Measurements from ENCODE around the gene ZNF385B.

Gene ZNF385B

DNA sequence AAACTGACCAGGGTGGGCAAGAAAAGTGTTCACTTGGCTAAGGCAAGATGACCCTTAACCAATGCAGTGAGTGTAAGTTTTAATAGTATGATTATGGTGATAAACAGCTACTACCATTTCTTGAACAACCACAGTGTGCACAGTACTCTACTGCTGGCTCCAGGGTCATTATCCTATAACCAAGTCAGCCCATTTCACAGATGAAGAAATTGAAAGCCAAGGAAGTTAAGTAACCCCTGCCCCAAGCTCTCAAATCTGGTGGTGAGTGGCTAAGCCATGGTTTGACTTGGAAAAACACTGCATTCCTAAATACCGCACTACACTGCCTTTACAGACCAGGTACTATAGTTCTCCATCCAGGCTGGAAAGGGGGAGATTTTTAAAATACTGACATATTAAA, 5.7 kb downstream of the ZNF385B start:
- TF ChIP-seq, protein P1, sequence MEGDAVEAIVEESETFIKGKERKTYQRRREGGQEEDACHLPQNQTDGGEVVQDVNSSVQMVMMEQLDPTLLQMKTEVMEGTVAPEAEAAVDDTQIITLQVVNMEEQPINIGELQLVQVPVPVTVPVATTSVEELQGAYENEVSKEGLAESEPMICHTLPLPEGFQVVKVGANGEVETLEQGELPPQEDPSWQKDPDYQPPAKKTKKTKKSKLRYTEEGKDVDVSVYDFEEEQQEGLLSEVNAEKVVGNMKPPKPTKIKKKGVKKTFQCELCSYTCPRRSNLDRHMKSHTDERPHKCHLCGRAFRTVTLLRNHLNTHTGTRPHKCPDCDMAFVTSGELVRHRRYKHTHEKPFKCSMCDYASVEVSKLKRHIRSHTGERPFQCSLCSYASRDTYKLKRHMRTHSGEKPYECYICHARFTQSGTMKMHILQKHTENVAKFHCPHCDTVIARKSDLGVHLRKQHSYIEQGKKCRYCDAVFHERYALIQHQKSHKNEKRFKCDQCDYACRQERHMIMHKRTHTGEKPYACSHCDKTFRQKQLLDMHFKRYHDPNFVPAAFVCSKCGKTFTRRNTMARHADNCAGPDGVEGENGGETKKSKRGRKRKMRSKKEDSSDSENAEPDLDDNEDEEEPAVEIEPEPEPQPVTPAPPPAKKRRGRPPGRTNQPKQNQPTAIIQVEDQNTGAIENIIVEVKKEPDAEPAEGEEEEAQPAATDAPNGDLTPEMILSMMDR (IDR thresholded peaks at IDR 0.05; ENCODE audit: low read depth, low read length), result no peak
- DNase-seq (ENCODE audit: extremely low read depth, low read depth), result no peak

DNA sequence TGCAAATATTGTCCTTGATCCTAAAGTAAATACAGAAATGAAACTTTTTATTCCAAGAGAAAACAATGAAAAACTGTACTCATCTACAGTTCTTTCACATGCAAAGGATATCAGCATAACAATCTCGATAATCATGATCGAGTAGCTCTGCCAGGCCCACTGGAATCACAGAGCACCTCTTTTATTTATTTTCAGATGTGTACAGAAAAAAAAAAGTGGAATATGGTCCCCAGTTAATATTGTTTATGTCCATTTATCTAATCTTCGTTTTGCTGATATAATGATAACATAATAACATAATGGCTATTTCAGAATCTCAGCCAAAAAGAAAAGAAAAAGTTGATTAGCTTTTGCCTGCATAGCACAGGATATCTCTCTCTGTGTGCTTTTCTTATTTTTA, 6.5 kb downstream of the ZNF385B start:
- TF ChIP-seq, protein P1 (IDR thresholded peaks at IDR 0.05; ENCODE audit: low read depth, low read length), result no peak
- no peak for DNase-seq (ENCODE audit: extremely low read depth, low read depth)

DNA sequence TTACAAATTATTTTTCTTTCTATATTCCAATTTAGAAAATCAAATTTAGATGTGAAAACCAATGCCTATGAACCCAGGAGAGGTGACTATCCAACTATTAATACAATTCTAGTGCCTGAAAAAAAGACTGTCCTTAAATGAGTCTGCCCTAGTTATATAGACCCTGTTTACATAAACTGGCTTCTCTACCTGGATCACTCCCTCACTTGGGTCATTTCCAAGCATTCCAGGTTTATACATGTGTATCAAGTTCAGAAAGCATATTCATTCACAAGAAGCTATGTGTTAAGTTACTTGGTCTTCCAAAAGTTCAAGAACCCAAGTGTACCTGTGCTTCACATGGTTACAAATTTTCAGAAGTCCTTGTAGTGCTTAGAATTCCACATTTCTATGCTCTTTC, 8.3 kb downstream of the ZNF385B start:
- no peak for DNase-seq (ENCODE audit: extremely low read depth, low read depth)
- TF ChIP-seq, protein P1 (IDR thresholded peaks at IDR 0.05; ENCODE audit: low read depth, low read length), result no peak

DNA sequence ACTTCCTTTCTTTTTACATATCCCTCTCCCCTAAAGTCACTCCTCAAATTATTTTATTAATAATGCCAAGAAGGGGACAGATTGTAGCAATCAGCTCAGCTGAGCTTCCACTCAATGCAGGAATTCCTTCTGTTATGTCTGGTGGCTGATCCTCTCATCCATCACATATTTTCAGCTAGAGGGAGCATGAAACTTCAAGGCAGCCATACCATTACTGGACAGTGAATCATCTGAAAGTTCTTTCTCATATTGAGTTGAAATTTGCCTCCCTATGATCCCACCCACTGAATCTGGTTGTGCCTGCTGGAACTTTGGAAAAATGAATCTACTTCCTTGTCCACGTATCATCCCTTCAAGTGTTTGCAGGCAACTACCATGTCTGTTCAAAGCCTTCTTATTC, 11.2 kb downstream of the ZNF385B start:
- TF ChIP-seq, protein P1 (IDR thresholded peaks at IDR 0.05; ENCODE audit: low read depth, low read length), result peak; percentile 40
- no peak for DNase-seq (ENCODE audit: extremely low read depth, low read depth)

DNA sequence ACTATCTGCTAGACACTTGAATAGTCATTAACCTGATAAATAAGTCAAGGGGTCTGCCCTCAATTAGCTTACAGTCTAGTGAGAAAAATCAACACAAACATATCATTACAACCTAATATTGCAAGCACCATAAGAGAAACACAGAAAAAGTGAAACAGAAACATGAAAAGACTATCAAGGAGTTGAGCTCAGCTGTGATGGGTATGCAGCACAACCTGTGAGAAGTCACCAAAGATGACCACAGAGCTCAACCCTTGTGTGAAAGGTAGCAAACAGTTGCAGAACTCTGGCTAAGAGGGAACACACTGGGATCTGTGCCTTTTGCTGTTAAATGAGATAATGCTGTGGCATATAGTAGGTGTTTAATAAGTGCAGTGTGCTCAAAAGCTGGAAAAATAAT, 11.7 kb downstream of the ZNF385B start:
- no peak for DNase-seq (ENCODE audit: extremely low read depth, low read depth)
- TF ChIP-seq, protein P1 (IDR thresholded peaks at IDR 0.05; ENCODE audit: low read depth, low read length), result no peak

DNA sequence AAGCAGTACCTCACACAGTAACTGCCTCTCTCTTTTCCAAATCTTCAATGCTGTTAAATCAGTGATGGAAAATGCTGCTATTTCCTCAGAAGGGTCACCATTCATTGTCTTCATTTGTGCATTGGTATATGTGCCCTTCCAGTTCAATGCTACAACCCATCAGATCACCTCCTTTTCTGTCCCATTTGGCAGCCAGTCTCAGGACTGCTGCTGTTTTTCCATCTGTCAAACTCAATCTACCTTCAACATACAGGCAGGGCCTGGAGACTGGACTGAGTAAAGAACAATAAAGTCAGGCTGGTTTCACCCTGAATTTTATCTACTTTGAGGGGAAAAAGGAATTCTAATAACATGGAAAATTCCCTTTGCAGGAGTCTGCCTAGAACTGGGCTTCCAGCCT, 17.9 kb downstream of the ZNF385B start:
- no peak for DNase-seq (ENCODE audit: extremely low read depth, low read depth)
- TF ChIP-seq, protein P1 (IDR thresholded peaks at IDR 0.05; ENCODE audit: low read depth, low read length), result no peak

DNA sequence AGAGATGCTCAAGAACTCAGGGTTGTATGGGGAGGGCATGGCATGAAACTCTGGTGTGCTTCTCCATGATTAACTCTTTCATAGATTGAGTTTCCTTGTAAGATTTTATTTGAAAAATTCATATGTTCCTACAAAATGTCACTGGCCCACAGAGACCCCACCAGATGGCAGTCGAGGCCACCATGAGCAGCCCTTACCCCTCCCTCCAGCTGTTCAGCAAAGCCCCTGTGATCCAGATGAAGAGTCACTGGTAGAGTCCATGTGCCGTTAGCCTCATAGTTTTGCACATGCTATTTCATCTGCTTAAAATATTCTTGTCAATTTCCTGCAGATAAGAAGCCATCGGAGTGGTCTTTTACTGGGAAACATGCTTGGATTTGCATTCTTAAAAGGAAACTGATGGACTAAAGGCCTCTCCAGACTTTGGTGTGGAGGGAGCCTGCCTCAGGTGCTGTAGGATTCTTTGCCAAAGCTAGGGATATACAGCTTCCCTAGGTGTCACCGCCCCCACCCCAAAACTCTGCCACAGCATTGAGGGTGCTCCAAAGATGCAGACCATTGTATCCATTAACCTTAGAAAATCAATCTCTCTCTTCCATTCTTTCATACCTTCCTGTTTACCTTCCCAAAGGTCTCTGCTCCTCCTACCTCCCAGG, 18.8 kb downstream of the ZNF385B start:
- DNase-seq (ENCODE audit: extremely low read depth, low read depth), result no peak
- TF ChIP-seq, protein P1 (IDR thresholded peaks at IDR 0.05; ENCODE audit: low read depth, low read length), result peak; percentile 50
